NCI-H510A (cell line): ENCODE results near the gene BNC2.

ENCODE experiments used
- DNase-seq: peaks from one replicate; lab custom pipeline; 2025; lab: John Stamatoyannopoulos, UW

The BNC2 gene

GRCh38 chr9:16816011-16816410 is 54.5 kb downstream of the BNC2 start:
- DNase-seq: no peak

- DNase-seq: no peak
These were observed 55.4 kb downstream of the BNC2 start for GRCh38 chr9:16815079-16815478.

- no peak for DNase-seq
These were observed 56.6 kb downstream of the BNC2 start for GRCh38 chr9:16813838-16814237.

GRCh38 chr9:16811987-16812685 is 58.3 kb downstream of the BNC2 start:
- DNase-seq: no peak

- DNase-seq: no peak
These were observed 60.4 kb downstream of the BNC2 start for GRCh38 chr9:16809912-16810610.

- no peak for DNase-seq
These were observed 63.8 kb downstream of the BNC2 start for GRCh38 chr9:16806674-16807073.

GRCh38 chr9:16803648-16804047 is 66.8 kb downstream of the BNC2 start:
- DNase-seq: no peak

GRCh38 chr9:16801871-16802466 is 68.5 kb downstream of the BNC2 start:
- DNase-seq: no peak

- no peak for DNase-seq
These were observed 74.1 kb downstream of the BNC2 start for GRCh38 chr9:16796304-16796825.

GRCh38 chr9:16794871-16795639 is 75.4 kb downstream of the BNC2 start:
- DNase-seq: no peak

GRCh38 chr9:16794103-16794502 is 76.4 kb downstream of the BNC2 start:
- no peak for DNase-seq

GRCh38 chr9:16787724-16788123 is 82.7 kb downstream of the BNC2 start:
- no peak for DNase-seq

GRCh38 chr9:16784002-16784401 is 86.5 kb downstream of the BNC2 start:
- DNase-seq: no peak

GRCh38 chr9:16782490-16782889 is 88.0 kb downstream of the BNC2 start:
- no peak for DNase-seq

- DNase-seq: no peak
These were observed 95.1 kb downstream of the BNC2 start for GRCh38 chr9:16775330-16775729.

- DNase-seq: no peak
These were observed 96.9 kb downstream of the BNC2 start for GRCh38 chr9:16773617-16774016.

GRCh38 chr9:16773116-16773515 is 97.4 kb downstream of the BNC2 start:
- DNase-seq: no peak

- no peak for DNase-seq
These were observed 99.1 kb downstream of the BNC2 start for GRCh38 chr9:16771356-16771755.

- DNase-seq: no peak
These were observed 101.2 kb downstream of the BNC2 start for GRCh38 chr9:16769291-16769690.

- DNase-seq: no peak
These were observed 101.7 kb downstream of the BNC2 start for GRCh38 chr9:16768816-16769215.

- DNase-seq: no peak
These were observed 103.1 kb downstream of the BNC2 start for GRCh38 chr9:16767366-16767765.

GRCh38 chr9:16763946-16764345 is 106.5 kb downstream of the BNC2 start:
- no peak for DNase-seq
